ENCODE results near the gene CCNG1.
A peak's percentile ranks its signal among the peaks of the same experiment; 100 is the strongest.

Gene CCNG1

DNA sequence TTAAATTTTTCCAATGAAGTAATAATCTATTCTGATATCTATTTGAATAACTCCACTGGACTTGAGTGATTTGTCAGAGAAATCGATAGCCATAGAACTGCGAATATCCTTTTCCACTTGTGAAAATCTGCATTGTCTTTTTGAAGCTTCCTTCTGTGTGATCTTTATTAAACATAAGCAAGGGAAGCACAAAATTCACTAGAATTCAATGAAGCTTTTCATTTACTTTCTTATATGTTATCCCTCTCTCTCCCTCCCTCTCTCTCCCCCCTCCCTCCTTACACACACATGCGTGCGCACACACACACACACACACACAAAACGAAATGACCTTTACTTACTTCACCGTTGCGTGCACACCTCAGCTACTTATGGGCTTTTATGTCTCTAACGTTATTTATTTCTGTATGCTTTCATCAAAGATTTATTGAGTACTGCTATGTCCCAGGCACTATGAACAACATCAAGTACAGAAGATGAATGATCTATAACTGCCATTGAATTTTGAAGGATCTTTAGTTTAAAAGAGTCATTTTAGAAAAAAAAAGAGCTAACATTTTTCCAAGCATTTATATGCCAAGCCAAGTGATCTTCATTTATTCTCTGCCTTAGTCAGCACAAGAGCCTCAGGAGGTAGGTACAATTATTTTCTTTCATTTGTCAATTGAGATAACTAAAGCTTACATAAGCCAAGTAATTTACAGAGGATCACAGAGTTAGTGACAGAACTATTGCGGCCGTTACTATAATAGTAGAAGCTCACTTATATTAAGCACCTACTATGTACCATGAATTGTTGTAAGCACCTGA is 32.8 kb upstream of the CCNG1 start:
- TF ChIP-seq POLR2AphosphoS5 (IDR thresholded peaks at IDR 0.05; ENCODE audit: low read depth) (no peak), GABPA (IDR thresholded peaks at IDR 0.05; ENCODE audit: low read depth) (no peak), SPI1 (IDR thresholded peaks at IDR 0.05; ENCODE audit: borderline replicate concordance, low read depth) (no peak)
- TF ChIP-seq, protein P1, sequence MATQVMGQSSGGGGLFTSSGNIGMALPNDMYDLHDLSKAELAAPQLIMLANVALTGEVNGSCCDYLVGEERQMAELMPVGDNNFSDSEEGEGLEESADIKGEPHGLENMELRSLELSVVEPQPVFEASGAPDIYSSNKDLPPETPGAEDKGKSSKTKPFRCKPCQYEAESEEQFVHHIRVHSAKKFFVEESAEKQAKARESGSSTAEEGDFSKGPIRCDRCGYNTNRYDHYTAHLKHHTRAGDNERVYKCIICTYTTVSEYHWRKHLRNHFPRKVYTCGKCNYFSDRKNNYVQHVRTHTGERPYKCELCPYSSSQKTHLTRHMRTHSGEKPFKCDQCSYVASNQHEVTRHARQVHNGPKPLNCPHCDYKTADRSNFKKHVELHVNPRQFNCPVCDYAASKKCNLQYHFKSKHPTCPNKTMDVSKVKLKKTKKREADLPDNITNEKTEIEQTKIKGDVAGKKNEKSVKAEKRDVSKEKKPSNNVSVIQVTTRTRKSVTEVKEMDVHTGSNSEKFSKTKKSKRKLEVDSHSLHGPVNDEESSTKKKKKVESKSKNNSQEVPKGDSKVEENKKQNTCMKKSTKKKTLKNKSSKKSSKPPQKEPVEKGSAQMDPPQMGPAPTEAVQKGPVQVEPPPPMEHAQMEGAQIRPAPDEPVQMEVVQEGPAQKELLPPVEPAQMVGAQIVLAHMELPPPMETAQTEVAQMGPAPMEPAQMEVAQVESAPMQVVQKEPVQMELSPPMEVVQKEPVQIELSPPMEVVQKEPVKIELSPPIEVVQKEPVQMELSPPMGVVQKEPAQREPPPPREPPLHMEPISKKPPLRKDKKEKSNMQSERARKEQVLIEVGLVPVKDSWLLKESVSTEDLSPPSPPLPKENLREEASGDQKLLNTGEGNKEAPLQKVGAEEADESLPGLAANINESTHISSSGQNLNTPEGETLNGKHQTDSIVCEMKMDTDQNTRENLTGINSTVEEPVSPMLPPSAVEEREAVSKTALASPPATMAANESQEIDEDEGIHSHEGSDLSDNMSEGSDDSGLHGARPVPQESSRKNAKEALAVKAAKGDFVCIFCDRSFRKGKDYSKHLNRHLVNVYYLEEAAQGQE (IDR thresholded peaks at IDR 0.05; ENCODE audit: insufficient replicate concordance, low read depth), result no peak
- TF ChIP-seq, protein P2, sequence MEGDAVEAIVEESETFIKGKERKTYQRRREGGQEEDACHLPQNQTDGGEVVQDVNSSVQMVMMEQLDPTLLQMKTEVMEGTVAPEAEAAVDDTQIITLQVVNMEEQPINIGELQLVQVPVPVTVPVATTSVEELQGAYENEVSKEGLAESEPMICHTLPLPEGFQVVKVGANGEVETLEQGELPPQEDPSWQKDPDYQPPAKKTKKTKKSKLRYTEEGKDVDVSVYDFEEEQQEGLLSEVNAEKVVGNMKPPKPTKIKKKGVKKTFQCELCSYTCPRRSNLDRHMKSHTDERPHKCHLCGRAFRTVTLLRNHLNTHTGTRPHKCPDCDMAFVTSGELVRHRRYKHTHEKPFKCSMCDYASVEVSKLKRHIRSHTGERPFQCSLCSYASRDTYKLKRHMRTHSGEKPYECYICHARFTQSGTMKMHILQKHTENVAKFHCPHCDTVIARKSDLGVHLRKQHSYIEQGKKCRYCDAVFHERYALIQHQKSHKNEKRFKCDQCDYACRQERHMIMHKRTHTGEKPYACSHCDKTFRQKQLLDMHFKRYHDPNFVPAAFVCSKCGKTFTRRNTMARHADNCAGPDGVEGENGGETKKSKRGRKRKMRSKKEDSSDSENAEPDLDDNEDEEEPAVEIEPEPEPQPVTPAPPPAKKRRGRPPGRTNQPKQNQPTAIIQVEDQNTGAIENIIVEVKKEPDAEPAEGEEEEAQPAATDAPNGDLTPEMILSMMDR (IDR thresholded peaks at IDR 0.05; ENCODE audit: insufficient read depth, low read length), result no peak
- Histone ChIP-seq H3K27me3 (ENCODE audit: insufficient read depth, poor library complexity, severe bottlenecking) (no peaks in the 10 kb centered on the region), H3K4me3 (replicated peaks; ENCODE audit: insufficient read depth, low read length) (no peak overlapping the region), H3K27ac (replicated peaks) (no peak overlapping the region)
- DNase-seq (ENCODE audit: low read depth in 1 of 2, low spot score in 1 of 2), result no peak

DNA sequence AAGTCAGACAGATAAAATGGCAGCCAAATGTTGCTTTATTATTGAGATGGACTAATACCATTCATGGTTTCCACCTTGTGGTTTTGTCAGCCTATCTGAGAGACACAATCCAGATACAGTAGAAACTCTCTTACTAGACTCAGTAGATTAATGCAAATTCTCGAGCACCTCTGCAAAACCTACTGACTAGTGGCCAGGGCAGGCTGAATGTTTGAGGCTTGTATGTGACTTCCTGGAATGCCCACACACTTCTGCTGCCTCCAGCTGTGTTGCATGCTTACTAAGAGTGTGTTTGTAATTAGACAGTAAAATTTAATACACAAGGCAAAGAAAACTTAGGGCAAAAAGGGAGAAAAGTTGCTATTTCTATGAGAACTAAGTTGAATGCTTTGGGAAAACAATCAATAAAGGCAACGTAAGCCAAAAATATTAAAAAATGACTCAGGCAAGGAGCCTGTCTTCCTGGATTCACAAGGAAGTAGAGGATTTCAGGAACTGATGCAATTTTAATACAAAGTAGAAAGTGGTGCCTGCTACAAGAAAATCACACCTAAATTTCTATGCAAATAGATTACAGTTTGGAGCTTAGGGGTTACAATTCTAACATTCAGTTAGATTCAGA is 30.2 kb upstream of the CCNG1 start:
- Histone ChIP-seq H3K27ac (replicated peaks) (peak overlapping the region; percentile 37; the same call in 1 of the 2 replicates), H3K27me3 (ENCODE audit: insufficient read depth, poor library complexity, severe bottlenecking) (no peaks in the 10 kb centered on the region), H3K4me3 (replicated peaks; ENCODE audit: insufficient read depth, low read length) (no peak overlapping the region)
- DNase-seq (ENCODE audit: low read depth in 1 of 2, low spot score in 1 of 2), result peak in 1 of 2 experiments; percentile 39
- TF ChIP-seq POLR2AphosphoS5 (IDR thresholded peaks at IDR 0.05; ENCODE audit: low read depth), result no peak
- TF ChIP-seq SPI1 (IDR thresholded peaks at IDR 0.05; ENCODE audit: borderline replicate concordance, low read depth), result 0 out of 2 replicates have a peak, but pooled peaks have one; percentile 23

DNA sequence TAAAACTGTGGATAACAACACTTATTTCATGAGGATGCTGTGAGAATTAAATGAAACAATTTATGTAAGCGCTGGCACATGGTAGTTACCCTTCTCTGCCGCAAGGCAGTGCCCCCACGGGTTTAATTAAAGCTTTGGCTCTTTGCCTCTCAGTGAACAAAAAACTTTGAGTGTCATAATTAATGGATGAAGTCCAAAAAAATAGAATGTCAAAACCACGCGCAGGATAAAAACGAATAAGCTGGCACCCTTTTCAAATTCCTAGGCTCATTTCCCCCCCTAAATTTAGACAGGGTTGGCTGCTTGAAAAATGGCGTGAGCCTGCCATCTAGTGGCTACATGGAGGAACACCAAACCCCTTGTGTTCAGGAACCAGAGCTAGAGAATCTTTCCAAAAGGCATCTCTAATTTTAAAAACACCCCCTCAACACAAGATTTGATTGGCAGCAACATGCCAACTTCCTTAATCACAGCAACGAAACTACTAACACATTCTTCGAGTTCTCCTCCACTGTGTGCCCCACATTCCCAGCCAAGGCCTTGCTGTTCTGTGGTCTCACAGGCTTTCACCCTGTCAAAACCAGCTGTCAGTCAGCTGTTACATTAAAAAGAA is 29.0 kb upstream of the CCNG1 start:
- TF ChIP-seq SPI1 (IDR thresholded peaks at IDR 0.05; ENCODE audit: borderline replicate concordance, low read depth) (no peak), GABPA (IDR thresholded peaks at IDR 0.05; ENCODE audit: low read depth) (no peak), POLR2AphosphoS5 (IDR thresholded peaks at IDR 0.05; ENCODE audit: low read depth) (no peak)
- TF ChIP-seq, protein P1 (IDR thresholded peaks at IDR 0.05; ENCODE audit: insufficient replicate concordance, low read depth), result no peak
- TF ChIP-seq, protein P2 (IDR thresholded peaks at IDR 0.05; ENCODE audit: insufficient read depth, low read length), result peak; percentile 59
- no peaks in the 10 kb centered on the region for H3K27me3 ChIP-seq (ENCODE audit: insufficient read depth, poor library complexity, severe bottlenecking)
- H3K27ac ChIP-seq (replicated peaks), result no peak overlapping the region
- peak; percentile 24 to 53 for DNase-seq (ENCODE audit: low read depth in 1 of 2, low spot score in 1 of 2)
- H3K4me3 ChIP-seq (replicated peaks; ENCODE audit: insufficient read depth, low read length), result no peak overlapping the region

DNA sequence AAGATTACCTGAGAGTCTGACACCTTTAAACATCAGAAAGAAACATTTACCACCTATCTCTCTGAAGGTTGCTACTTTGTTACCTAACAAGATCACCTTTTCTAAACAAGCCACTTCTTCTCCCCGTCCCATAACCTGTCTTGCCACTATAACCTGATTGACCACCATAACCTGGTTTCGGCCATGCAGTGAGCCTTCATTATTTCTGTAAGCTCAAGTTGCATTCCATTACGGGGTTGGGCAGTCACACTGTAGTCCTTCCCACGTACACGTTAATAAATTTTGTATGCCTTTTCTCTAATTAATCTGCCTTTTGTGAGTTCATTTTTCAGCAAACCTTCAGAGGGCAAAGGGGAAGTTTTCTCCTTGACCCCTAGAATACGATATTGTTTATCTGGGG is 28.0 kb upstream of the CCNG1 start:
- no peak overlapping the region for H3K4me3 ChIP-seq (replicated peaks; ENCODE audit: insufficient read depth, low read length)
- no peak for TF ChIP-seq SPI1 (IDR thresholded peaks at IDR 0.05; ENCODE audit: borderline replicate concordance, low read depth)
- H3K27ac ChIP-seq (replicated peaks), result no peak overlapping the region
- no peaks in the 10 kb centered on the region for H3K27me3 ChIP-seq (ENCODE audit: insufficient read depth, poor library complexity, severe bottlenecking)
- no peak for DNase-seq (ENCODE audit: low read depth in 1 of 2, low spot score in 1 of 2)

Measured in HL-60 (cell line).